ENCODE results near the gene XAF1.
"Not testable (repeated sequence)": the region's sequence is repeated elsewhere in the genome, so short reads cannot be mapped to it uniquely, and the experiment has no call there.

Gene XAF1

GRCh38 chr17:6755731-6756184, at the start of gene XAF1:
Gene XAF1 (plus strand): TSS chr17:6756046. CDS start chr17:6756079, 33 bp downstream.
- no peak for DNase-seq

GRCh38 chr17:6706499-6706898, 49.3 kb upstream of the XAF1 start:
- DNase-seq = no peak

GRCh38 chr17:6706996-6707395, 48.9 kb upstream of the XAF1 start:
- no peak for DNase-seq

GRCh38 chr17:6708357-6708961, 47.4 kb upstream of the XAF1 start:
- DNase-seq = no peak

- DNase-seq = no peak
These were observed 45.5 kb upstream of the XAF1 start for GRCh38 chr17:6710317-6710716.

GRCh38 chr17:6711081-6711674, 44.7 kb upstream of the XAF1 start:
- no peak for DNase-seq

GRCh38 chr17:6711681-6712057, 44.2 kb upstream of the XAF1 start:
- no peak for DNase-seq

- DNase-seq = no peak
These were observed 43.6 kb upstream of the XAF1 start for GRCh38 chr17:6712058-6712853.

GRCh38 chr17:6712854-6713129, 43.1 kb upstream of the XAF1 start:
- DNase-seq = no peak

GRCh38 chr17:6713130-6713917, 42.5 kb upstream of the XAF1 start, which contains the start of gene SLC13A5:
Gene SLC13A5 (minus strand): TSS chr17:6713369. CDS start chr17:6713333, 36 bp downstream.
- DNase-seq = no peak

- DNase-seq = no peak
These were observed 42.0 kb upstream of the XAF1 start for GRCh38 chr17:6713918-6714271.

GRCh38 chr17:6714315-6714874, 41.5 kb upstream of the XAF1 start:
- DNase-seq = no peak

GRCh38 chr17:6716736-6717135, 39.1 kb upstream of the XAF1 start:
- DNase-seq = no peak

- no peak for DNase-seq
These were observed 34.1 kb upstream of the XAF1 start for GRCh38 chr17:6721744-6722143.

- no peak for DNase-seq
These were observed 31.8 kb upstream of the XAF1 start for GRCh38 chr17:6724009-6724408.

- DNase-seq = no peak
These were observed 26.3 kb upstream of the XAF1 start for GRCh38 chr17:6729531-6729930.

GRCh38 chr17:6746665-6747064, 9.2 kb upstream of the XAF1 start:
- DNase-seq = not testable (repeated sequence)

GRCh38 chr17:6748617-6749016, 7.2 kb upstream of the XAF1 start:
- DNase-seq = no peak

- DNase-seq = no peak
These were observed 6.3 kb upstream of the XAF1 start for GRCh38 chr17:6749519-6749918.

- no peak for DNase-seq
These were observed 3.6 kb upstream of the XAF1 start for GRCh38 chr17:6752068-6752909.

GRCh38 chr17:6753006-6753445, 2.8 kb upstream of the XAF1 start:
- no peak for DNase-seq

GRCh38 chr17:6753546-6753945, 2.3 kb upstream of the XAF1 start:
- no peak for DNase-seq
